Measurements from ENCODE around the gene CCL22.

The CCL22 gene

GRCh38 chr16:57377080-57377841, 18.7 kb downstream of the CCL22 start:
- peak; percentile 46 to 65 (median 58) for DNase-seq

- DNase-seq, result no peak
Measured at GRCh38 chr16:57379579-57379978, 21.0 kb downstream of the CCL22 start.

GRCh38 chr16:57380671-57381462, 22.3 kb downstream of the CCL22 start:
- peak in 1 of 3 donors; percentile 40 for DNase-seq

- no peak for DNase-seq
Measured at GRCh38 chr16:57381791-57382534, 23.4 kb downstream of the CCL22 start.

- DNase-seq, result no peak
Measured at GRCh38 chr16:57382535-57383275, 24.1 kb downstream of the CCL22 start.

- peak in 1 of 3 donors; percentile 51 for DNase-seq
Measured at GRCh38 chr16:57383276-57384247, 25.0 kb downstream of the CCL22 start.

- DNase-seq, result peak; percentile 69 to 78 (median 70)
Measured at GRCh38 chr16:57384248-57385070, 25.9 kb downstream of the CCL22 start.

GRCh38 chr16:57385083-57385482, 26.5 kb downstream of the CCL22 start:
- no peak for DNase-seq

GRCh38 chr16:57386381-57386951, 27.9 kb downstream of the CCL22 start:
- no peak for DNase-seq

GRCh38 chr16:57387598-57388354, 29.2 kb downstream of the CCL22 start:
- no peak for DNase-seq

- no peak for DNase-seq
Measured at GRCh38 chr16:57388359-57389086, 29.9 kb downstream of the CCL22 start.

GRCh38 chr16:57389087-57389468, 30.5 kb downstream of the CCL22 start:
- no peak for DNase-seq

GRCh38 chr16:57390636-57391295, 32.2 kb downstream of the CCL22 start:
- no peak for DNase-seq

- no peak for DNase-seq
Measured at GRCh38 chr16:57391300-57391699, 32.7 kb downstream of the CCL22 start.

GRCh38 chr16:57391708-57392107, 33.1 kb downstream of the CCL22 start:
- no peak for DNase-seq

- no peak for DNase-seq
Measured at GRCh38 chr16:57392694-57393093, 34.1 kb downstream of the CCL22 start.

- no peak for DNase-seq
Measured at GRCh38 chr16:57394444-57394843, 35.9 kb downstream of the CCL22 start.

GRCh38 chr16:57395026-57395425, 36.4 kb downstream of the CCL22 start:
- DNase-seq, result no peak
